Ecto neural progenitor cell (in vitro differentiated cells): ENCODE results near the gene LRP1.

Experiments used
- DNase-seq: peaks from one replicate; pipeline ENCODE4 v3.0.0-alpha.2; 2018; ENCODE audit warnings: low spot score

The LRP1 gene

GRCh38 chr12:57135527-57136326 is 7.4 kb downstream of the LRP1 start:
- DNase-seq: peak; percentile 80

DNA sequence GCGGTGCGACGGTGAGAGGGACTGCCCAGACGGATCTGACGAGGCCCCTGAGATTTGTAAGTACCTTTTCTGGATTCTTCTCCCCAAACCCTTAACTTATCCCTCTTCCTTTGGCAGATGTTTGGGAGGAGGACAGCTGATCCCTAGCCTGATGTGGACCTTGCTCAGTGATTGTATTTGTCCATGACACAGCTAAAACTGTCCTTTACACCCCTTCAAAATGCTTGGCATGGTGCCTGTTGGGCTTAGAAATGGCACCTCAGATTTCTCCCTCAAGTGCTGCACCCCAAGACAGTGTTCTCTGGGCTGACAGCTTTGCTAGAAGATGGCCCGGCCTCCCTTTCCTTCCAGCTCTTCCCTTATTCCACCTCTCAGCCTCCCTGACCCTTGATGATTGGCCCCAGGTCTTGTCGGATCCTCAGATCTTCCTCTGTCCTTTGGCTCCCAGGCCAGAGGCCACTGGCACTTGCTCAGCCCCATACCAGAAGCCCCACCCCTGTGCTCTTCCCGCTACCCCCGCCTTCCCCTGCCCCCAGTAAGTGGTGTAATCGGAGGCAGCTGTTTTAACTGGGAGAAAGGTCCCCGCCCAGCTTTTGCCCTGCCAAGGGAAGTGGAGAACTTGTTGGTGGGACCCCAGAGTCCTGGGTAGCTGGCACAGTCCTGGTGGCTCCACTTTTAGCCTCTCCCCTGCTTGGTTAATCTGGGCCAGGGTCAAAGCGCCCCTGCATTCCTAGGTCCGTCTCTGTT is 10.4 kb downstream of the LRP1 start:
- no peak for DNase-seq

- no peak for DNase-seq
These were observed 11.7 kb downstream of the LRP1 start for GRCh38 chr12:57139796-57140649.

- no peak for DNase-seq
These were observed 13.0 kb downstream of the LRP1 start for GRCh38 chr12:57141249-57141648.

DNA sequence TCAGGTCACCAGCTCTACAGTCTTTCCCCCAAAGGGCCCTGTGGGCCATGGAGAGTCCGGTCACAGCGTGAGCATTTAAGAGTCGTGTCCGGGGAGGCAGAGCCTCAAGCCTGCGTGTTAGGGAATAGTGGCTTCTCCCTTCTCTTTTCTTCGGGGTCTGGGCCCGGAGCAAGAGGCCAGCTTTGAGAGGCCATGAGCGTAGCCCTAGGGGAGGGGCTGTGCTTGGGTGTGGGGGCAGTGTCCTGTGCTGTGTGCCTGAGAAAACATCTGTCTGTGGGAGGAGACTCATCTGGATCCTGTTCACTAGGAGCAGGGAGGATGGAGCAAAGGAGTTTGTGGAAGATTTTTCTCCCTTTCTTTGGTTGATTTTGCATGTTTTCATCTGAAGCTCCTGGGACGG is 13.8 kb downstream of the LRP1 start:
- no peak for DNase-seq

DNA sequence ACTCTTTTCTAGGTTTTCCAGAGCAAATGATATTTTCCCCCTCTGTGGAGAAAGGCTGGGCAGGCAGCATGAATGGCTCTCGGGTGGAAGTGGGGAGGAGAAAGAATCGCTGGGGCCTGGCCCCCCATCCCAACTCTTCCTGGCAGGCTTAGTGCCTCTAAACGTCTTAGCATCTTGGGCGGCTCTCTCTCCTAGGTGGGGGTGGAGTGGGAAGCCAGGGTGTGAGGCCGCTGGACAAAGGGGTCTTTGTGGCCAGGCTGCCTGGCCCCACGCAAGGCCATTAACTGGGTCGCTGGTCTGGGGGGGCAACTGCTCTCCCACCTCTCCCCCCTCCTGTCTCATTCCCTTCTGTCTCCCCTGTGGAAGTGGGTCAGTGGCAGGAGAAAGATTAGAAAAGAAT is 14.4 kb downstream of the LRP1 start:
- no peak for DNase-seq

GRCh38 chr12:57143454-57143853 is 15.2 kb downstream of the LRP1 start:
- no peak for DNase-seq

- DNase-seq: no peak
These were observed 17.3 kb downstream of the LRP1 start for GRCh38 chr12:57145460-57146059.

- no peak for DNase-seq
These were observed 17.8 kb downstream of the LRP1 start for GRCh38 chr12:57146092-57146491.

DNA sequence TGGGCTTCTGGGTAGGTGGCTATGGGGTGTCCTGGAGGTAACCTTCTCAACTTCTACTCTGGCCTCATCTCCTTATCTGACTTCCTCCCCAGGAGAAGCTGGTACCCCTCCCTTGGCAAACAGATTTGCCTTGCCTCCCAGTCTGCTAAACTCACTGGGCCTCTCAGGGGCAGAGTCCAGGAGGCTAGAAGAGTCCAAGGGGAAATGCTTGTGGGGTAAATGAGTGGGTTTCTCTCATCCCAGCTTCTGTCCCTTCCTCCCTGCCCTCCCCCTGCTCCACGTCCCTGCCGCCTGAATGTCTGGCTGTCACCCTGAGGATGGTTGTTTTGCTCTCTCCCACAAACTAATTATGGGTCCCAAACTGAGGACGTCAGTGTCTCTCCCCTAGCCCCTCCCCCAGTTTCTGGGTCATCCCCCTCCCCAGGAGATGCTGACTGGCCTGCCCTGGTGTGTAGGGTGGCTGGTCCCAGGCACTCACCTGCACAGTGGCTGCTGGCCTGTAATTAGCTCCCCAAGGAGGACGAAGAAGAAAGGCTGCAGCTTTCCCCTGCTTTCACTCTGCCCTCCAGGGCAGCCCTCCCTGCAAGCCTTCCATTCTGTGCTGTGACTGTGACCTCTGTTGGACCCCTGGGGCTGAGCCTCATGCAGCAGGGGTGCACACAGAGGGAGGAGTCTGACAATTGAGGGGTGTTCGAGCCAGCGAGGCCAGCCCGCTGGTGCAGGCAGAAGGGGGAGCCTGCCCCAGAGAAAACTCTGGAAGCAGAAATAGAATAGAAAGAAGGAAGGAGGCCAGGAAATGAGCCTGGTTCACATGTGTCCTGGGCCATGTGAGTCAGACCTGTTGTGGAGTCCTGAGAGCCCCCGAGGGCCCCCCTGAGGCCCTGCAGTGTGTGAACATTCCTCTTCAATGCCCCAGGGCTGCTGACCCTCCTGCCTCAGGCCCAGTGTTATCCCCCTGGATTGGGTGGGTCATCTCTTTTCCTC is 19.0 kb downstream of the LRP1 start, which contains the start of gene LRP1-AS:
TSS of gene LRP1-AS (minus strand) at position 659 of the 984 bp plus-strand sequence.
- DNase-seq: no peak

GRCh38 chr12:57148469-57149244 is 20.4 kb downstream of the LRP1 start:
- no peak for DNase-seq

- no peak for DNase-seq
These were observed 21.1 kb downstream of the LRP1 start for GRCh38 chr12:57149245-57149900.

GRCh38 chr12:57150400-57151000 is 22.2 kb downstream of the LRP1 start:
- no peak for DNase-seq

DNA sequence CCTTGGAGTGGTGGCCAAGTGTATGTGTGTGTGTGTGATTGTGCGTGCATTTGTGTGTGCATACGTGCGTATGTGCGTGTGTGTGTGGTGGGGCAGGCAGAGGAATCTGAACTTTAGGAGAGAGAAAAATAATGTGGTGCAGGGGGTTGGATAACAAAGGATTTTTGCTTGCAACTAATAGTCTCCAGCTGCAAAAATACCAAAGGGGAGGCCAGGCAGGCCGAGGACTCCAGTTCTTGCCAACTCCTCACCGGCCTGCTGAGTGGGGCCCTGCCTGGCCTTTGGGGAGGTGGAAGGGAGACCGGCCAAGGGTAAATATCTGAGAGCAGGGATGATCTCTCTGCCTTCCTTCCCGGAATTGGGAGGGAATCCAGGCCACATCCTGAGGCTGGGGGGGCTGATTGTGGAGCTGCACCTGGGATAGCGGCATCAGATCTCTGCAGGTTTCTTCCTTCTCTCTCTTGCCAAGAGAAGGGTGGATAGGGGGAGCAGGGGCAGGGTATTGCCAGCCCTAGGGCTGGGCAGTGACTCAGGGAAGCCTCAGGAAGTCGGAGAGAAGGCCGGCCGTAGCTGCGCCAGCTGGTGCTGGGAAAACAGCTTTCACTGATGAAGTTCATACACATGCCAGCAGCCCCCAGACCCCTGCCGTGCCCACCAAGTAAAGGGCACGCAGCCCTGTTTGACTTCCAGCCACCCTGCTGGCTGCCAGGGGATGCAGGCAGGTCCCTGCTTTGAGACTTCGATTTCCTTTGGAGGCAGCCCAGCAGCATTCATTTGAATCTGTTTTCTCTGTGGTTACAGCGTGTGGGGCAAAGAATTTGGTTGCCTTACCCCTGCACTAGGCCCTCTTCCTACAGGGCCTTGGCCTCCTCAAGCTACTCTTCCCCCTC is 23.7 kb downstream of the LRP1 start:
- no peak for DNase-seq

- DNase-seq: no peak
These were observed 24.4 kb downstream of the LRP1 start for GRCh38 chr12:57152639-57153038.

DNA sequence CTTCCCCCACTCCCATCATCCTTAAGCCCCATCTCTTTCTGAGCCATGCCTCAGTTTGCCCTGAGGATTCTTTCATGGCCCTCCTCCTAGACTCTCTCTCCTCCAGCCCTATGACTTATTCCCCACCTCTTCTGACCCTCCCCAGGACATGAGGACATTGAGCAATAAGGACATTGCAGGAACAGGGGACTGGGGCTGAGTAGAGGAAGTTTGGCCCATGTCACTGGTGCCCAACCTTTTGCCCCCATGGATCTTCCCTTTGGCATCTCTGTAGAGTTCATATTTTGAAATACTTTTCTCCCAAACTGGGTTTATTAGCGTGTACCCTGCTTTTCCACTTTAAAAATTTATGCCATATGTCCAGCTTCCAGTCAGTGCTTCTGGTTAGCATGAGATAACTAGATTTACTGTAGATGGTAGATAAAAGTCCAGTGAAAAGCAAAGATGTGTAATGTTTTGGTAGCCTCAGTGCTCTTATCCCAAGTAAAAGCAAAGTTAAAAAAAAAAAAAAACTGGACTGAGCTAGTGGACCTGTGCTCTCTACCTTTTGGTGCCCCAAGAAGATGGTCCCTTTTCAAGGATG is 25.2 kb downstream of the LRP1 start:
- DNase-seq: no peak

DNA sequence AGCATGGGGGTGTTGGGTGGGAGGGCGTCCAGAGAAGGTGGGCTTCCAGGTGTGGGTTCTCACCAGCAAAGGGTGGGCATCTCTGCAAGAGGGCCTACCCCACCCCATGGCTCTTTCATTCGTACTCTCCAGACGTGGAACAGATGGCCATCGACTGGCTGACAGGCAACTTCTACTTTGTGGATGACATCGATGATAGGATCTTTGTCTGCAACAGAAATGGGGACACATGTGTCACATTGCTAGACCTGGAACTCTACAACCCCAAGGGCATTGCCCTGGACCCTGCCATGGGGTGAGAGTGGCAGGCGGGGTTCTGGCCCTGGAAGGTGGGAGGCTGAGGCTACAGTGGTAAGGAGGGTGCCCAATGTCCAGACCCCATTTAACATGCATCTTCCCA is 25.8 kb downstream of the LRP1 start:
- DNase-seq: no peak
